ENCODE data around the gene GAST.

GAST gene

GRCh38 chr17:41723801-41724475 lies 11.8 kb downstream of the GAST start:
- Histone ChIP-seq H3K27me3 (peaks cover 0 to 41% of the 10 kb centered on the region in 2 donors), H3K4me3 (no peak overlapping the region), H3K9me3 (peaks cover 0 to 4% (median 0%) of the 10 kb centered on the region in 3 donors), H3K36me3 (no peaks in the 10 kb centered on the region), H3K27ac (no peak overlapping the region), H3K4me1 (no peaks in the 10 kb centered on the region)
- no peak for TF ChIP-seq CTCF (IDR thresholded peaks at IDR 0.05)
- no peak for DNase-seq
- intact Hi-C loops (cut with DNase I; ENCODE audit: low total_unique reads) = no loop called here

- no peak overlapping the region for H3K4me3 ChIP-seq
- no peaks in the 10 kb centered on the region for H3K4me1 ChIP-seq
- DNase-seq = no peak
- peaks cover 0 to 4% (median 0%) of the 10 kb centered on the region in 3 donors for H3K9me3 ChIP-seq
- no peak for TF ChIP-seq CTCF (IDR thresholded peaks at IDR 0.05)
- no peaks in the 10 kb centered on the region for H3K36me3 ChIP-seq
- H3K27me3 ChIP-seq = peaks cover 0 to 41% of the 10 kb centered on the region in 2 donors
- H3K27ac ChIP-seq = no peak overlapping the region
- intact Hi-C loops (cut with DNase I; ENCODE audit: low total_unique reads) = no loop called here
Observed at GRCh38 chr17:41724476-41725050, 12.4 kb downstream of the GAST start.

- Histone ChIP-seq H3K9me3 (peaks cover 0 to 4% (median 0%) of the 10 kb centered on the region in 3 donors), H3K36me3 (no peaks in the 10 kb centered on the region), H3K27ac (no peak overlapping the region), H3K4me1 (no peaks in the 10 kb centered on the region), H3K27me3 (peaks cover 0 to 41% of the 10 kb centered on the region in 2 donors), H3K4me3 (no peak overlapping the region)
- DNase-seq = no peak
- no peak for TF ChIP-seq CTCF (IDR thresholded peaks at IDR 0.05)
- intact Hi-C loops (cut with DNase I; ENCODE audit: low total_unique reads) = no loop called here
Observed at GRCh38 chr17:41725134-41725533, 13.0 kb downstream of the GAST start.

- Histone ChIP-seq H3K36me3 (no peaks in the 10 kb centered on the region), H3K4me1 (no peaks in the 10 kb centered on the region), H3K9me3 (no peaks in the 10 kb centered on the region), H3K27ac (no peak overlapping the region), H3K4me3 (no peak overlapping the region), H3K27me3 (peaks cover 0 to 42% of the 10 kb centered on the region in 2 donors)
- no peak for DNase-seq
- intact Hi-C loops (cut with DNase I; ENCODE audit: low total_unique reads) = no loop called here
- TF ChIP-seq CTCF (IDR thresholded peaks at IDR 0.05) = no peak
Observed at GRCh38 chr17:41728056-41728455, 15.9 kb downstream of the GAST start.

GRCh38 chr17:41730479-41730878 lies 18.3 kb downstream of the GAST start:
- Histone ChIP-seq H3K4me3 (no peak overlapping the region), H3K27me3 (peaks cover 4 to 46% of the 10 kb centered on the region in 2 donors), H3K36me3 (no peaks in the 10 kb centered on the region), H3K27ac (no peak overlapping the region), H3K9me3 (no peaks in the 10 kb centered on the region), H3K4me1 (peaks cover 0 to 19% (median 13%) of the 10 kb centered on the region in 4 donors)
- no peak for TF ChIP-seq CTCF (IDR thresholded peaks at IDR 0.05)
- DNase-seq = no peak
- intact Hi-C loops (cut with DNase I; ENCODE audit: low total_unique reads) = loop anchor here (10.0 kb wide), 1 partner anchor 154 kb away; no protein-coding TSS in a partner anchor
